ENCODE results near the gene ONECUT2. TPM values are rescaled to one million over a fixed set of nuclear protein-coding genes. Genes with fewer than 3 reads are reported as not detected.

Gene ONECUT2
- total RNA-seq, 1 experiment from 2014 or later, result 4.3 TPM

DNA sequence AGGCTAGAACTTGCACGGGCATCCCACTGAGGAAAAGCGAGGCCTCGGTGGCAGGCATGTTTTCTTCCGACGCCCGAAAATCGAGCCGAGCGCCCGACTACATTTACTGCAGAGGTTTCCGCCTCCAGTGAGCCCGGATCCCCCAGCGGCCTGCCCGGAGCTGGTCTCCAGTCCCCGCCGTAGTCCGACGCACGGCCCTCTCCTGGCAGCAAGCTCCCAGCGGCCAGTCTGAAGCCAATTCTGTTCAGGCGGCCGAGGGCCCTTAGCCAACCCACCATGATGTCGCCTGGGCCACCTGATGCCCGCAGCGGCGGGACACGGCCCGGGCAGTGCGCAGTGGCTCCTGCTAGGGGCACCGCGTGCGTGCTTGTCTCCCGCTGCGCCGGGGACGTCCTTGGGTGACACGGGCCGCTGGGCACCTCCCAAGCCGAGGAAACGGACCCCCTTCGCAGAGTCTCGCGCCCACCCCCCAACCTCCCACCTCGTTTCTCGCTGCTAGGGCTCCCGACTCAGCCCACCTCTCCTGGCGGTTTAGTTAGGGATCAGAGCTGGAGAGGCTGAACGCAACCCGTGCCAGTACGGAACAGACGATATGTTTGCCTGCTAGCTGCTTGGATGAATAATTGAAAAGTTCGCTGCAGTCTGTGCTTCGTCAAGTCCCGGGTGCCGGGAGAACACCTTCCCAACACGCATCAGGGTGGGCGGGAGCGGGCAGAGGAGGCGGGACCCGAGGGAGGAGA, 5.3 kb downstream of the ONECUT2 start (continued):
- TF ChIP-seq, protein P1, sequence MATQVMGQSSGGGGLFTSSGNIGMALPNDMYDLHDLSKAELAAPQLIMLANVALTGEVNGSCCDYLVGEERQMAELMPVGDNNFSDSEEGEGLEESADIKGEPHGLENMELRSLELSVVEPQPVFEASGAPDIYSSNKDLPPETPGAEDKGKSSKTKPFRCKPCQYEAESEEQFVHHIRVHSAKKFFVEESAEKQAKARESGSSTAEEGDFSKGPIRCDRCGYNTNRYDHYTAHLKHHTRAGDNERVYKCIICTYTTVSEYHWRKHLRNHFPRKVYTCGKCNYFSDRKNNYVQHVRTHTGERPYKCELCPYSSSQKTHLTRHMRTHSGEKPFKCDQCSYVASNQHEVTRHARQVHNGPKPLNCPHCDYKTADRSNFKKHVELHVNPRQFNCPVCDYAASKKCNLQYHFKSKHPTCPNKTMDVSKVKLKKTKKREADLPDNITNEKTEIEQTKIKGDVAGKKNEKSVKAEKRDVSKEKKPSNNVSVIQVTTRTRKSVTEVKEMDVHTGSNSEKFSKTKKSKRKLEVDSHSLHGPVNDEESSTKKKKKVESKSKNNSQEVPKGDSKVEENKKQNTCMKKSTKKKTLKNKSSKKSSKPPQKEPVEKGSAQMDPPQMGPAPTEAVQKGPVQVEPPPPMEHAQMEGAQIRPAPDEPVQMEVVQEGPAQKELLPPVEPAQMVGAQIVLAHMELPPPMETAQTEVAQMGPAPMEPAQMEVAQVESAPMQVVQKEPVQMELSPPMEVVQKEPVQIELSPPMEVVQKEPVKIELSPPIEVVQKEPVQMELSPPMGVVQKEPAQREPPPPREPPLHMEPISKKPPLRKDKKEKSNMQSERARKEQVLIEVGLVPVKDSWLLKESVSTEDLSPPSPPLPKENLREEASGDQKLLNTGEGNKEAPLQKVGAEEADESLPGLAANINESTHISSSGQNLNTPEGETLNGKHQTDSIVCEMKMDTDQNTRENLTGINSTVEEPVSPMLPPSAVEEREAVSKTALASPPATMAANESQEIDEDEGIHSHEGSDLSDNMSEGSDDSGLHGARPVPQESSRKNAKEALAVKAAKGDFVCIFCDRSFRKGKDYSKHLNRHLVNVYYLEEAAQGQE (IDR thresholded peaks at IDR 0.05; ENCODE audit: low read depth), result no peak
- TF ChIP-seq YY1 (IDR thresholded peaks at IDR 0.05; ENCODE audit: extremely low read depth, insufficient replicate concordance, low read depth, low read length) (no peak), ZFX (IDR thresholded peaks at IDR 0.05) (no peak)

DNA sequence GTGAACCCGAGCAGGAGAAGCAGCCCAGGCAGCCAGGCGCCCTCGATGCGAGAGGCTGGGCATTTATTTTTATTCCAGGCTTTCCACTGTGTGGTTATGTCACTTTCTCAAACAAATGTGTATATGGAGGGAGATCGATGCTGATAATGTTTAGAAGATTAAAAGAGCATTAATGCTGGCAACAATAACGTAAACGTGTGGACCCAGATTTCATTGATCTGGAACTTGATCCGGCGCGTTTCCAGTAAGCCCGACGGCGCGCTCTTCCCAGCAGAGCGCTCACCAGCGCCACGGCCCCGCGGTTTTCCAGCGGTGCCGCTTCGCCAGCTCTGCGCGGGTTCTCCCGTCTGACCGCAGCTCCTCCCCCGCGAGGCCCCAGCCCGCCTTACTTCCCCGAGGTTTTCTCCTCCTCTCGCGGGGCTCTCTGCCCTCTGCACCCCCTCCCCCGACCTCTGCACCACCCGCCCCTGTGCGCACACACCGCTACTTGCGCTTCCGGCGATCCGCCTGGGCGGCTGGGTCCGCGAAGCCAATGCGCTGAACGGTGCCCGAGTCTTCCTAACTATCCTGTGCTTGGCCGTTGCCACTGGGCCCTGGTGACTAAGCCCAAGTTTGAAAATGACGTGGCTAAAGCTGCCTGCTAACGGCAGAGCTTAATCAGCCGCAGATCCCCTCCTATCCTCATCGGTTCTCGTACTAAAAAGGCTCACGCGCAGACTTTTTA, 6.1 kb downstream of the ONECUT2 start:
- Histone ChIP-seq H3K9me3 (ENCODE audit: control insufficient read depth in 1 of 2, insufficient read depth in 1 of 2, low read depth in 1 of 2, low read length in 2 of 2) (no peaks in the 10 kb centered on the region), H3K9ac (ENCODE audit: low read length) (no peak overlapping the region), H3K9me2 (ENCODE audit: insufficient read depth) (no peaks in the 10 kb centered on the region), H4K20me1 (ENCODE audit: insufficient read depth) (no peaks in the 10 kb centered on the region), H3K4me1 (ENCODE audit: control insufficient read depth in 1 of 2, insufficient read depth in 2 of 2, low read length in 2 of 2) (peaks cover 9 to 13% of the 10 kb centered on the region in 2 experiments; a peak in 3 of 4 replicates), H3K36me3 (ENCODE audit: control insufficient read depth in 1 of 2, insufficient read depth in 2 of 2, low read length in 2 of 2) (no peaks in the 10 kb centered on the region), H3K4me3 (replicated peaks in 1 of 2; ENCODE audit: low read depth in 1 of 2, low read length in 2 of 2) (no peak overlapping the region), H3K79me2 (ENCODE audit: insufficient read depth, low read length) (peaks cover 5% of the 10 kb centered on the region; the same call in 1 of the 2 replicates), H3K27ac (ENCODE audit: low read depth, low read length) (no peak overlapping the region), H3K4me2 (ENCODE audit: low read length) (no peak overlapping the region), H3K27me3 (ENCODE audit: insufficient read depth, low read length) (no peaks in the 10 kb centered on the region), H2AFZ (ENCODE audit: low read depth, low read length, poor library complexity, severe bottlenecking) (no peak overlapping the region)
- CTCF ChIA-PET, result no interaction called here
- POLR2A ChIA-PET, result no interaction called here
- no TSS peak for BruUV-seq (replicated peaks)
- intact Hi-C loops (cut with micrococcal nuclease), result no loop called here
- RAD21 ChIA-PET (ENCODE audit: low non-redundant PET in 1 of 2, low total read pairs in 2 of 2, uncharacterized antibody in 2 of 2, unreplicated experiment in 2 of 2), result no interaction called here
- no peak for DNase-seq (ENCODE audit: low read depth, low spot score)
- ATAC-seq, result no peak
- TF ChIP-seq SRF (IDR thresholded peaks at IDR 0.05; ENCODE audit: low read depth) (no peak), EGR1 (IDR thresholded peaks at IDR 0.05; ENCODE audit: low read depth) (no peak), POLR2A (IDR thresholded peaks at IDR 0.05; ENCODE audit: borderline replicate concordance, extremely low read depth, insufficient read depth, insufficient read length) (no peak), ZNF274 (IDR thresholded peaks at IDR 0.05; ENCODE audit: low read depth, low read length) (no peak), TCF7L2 (IDR thresholded peaks at IDR 0.05; ENCODE audit: borderline replicate concordance, extremely low read depth, insufficient read depth, insufficient read length) (no peak), POLR2AphosphoS5 (IDR thresholded peaks at IDR 0.05; ENCODE audit: low read depth, low read length) (no peak), RAD21 (IDR thresholded peaks at IDR 0.05; ENCODE audit: low read depth) (no peak), ELF1 (IDR thresholded peaks at IDR 0.05; ENCODE audit: borderline replicate concordance, low read depth) (no peak)
- TF ChIP-seq, protein P2, sequence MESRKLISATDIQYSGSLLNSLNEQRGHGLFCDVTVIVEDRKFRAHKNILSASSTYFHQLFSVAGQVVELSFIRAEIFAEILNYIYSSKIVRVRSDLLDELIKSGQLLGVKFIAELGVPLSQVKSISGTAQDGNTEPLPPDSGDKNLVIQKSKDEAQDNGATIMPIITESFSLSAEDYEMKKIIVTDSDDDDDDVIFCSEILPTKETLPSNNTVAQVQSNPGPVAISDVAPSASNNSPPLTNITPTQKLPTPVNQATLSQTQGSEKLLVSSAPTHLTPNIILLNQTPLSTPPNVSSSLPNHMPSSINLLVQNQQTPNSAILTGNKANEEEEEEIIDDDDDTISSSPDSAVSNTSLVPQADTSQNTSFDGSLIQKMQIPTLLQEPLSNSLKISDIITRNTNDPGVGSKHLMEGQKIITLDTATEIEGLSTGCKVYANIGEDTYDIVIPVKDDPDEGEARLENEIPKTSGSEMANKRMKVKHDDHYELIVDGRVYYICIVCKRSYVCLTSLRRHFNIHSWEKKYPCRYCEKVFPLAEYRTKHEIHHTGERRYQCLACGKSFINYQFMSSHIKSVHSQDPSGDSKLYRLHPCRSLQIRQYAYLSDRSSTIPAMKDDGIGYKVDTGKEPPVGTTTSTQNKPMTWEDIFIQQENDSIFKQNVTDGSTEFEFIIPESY (IDR thresholded peaks at IDR 0.05; ENCODE audit: extremely low read depth, insufficient replicate concordance, low read length), result no peak
- TF ChIP-seq, protein P3, sequence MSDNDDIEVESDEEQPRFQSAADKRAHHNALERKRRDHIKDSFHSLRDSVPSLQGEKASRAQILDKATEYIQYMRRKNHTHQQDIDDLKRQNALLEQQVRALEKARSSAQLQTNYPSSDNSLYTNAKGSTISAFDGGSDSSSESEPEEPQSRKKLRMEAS (IDR thresholded peaks at IDR 0.05), result no peak
- TF ChIP-seq, protein P1 (IDR thresholded peaks at IDR 0.05; ENCODE audit: low read depth), result no peak

Measured in HCT116 (cell line).